Gastrocnemius medialis (tissue), 4 donors: ENCODE measurements around the gene PRSS8. TPM values are rescaled to one million over a fixed set of nuclear protein-coding genes. Genes with fewer than 3 reads are reported as not detected.

Experiments
- ATAC-seq, 2 donors: fragments of 150-250 bp; one replicate each; pipeline ENCODE4 v1.9.1; 2016
- DNase-seq, 2 donors: peaks; one replicate each; pipeline ENCODE4 v3.0.0-alpha.2; 2019
- H3K27ac ChIP-seq, 4 donors: fragments of 200-600 bp; sonication (generic); 1 replicate in 1 of 4; 2 replicates in 3 of 4; pipeline ENCODE4 v1.5.1; 2016 to 2018; ENCODE audit warnings: mild to moderate bottlenecking in 2 of 4, moderate library complexity in 1 of 4
- H3K27me3 ChIP-seq, 3 donors: fragments of 200-600 bp; sonication (generic) in 2 of 3; 1 replicate in 1 of 3; 2 replicates in 2 of 3; pipeline versions ENCODE4 v1.5.1 to v1.6.0; 2016 to 2019; ENCODE audit warnings: mild to moderate bottlenecking in 1 of 3, moderate library complexity in 1 of 3
- H3K36me3 ChIP-seq, 2 donors: fragments of 200-600 bp; sonication (generic) in 1 of 2; one replicate each; pipeline ENCODE4 v1.5.1; 2017 to 2018
- H3K4me1 ChIP-seq, 2 donors: fragments of 200-600 bp; sonication (generic) in 1 of 2; one replicate each; pipeline ENCODE4 v1.5.1; 2016 to 2017; ENCODE audit warnings: mild to moderate bottlenecking in 2 of 2
- H3K4me3 ChIP-seq, 4 donors: fragments of 200-600 bp; sonication (generic) in 3 of 4; 1 replicate in 1 of 4; 2 replicates in 3 of 4; pipeline ENCODE4 v1.5.1; 2016 to 2019; ENCODE audit warnings: mild to moderate bottlenecking in 2 of 4
- H3K9me3 ChIP-seq, 3 donors: fragments of 200-600 bp; sonication (generic) in 2 of 3; 1 replicate in 1 of 3; 2 replicates in 2 of 3; pipeline ENCODE4 v1.5.1; 2016 to 2019
- POLR2A ChIP-seq, 2 donors: fragments of 450-650 bp; IDR thresholded peaks; one replicate each; pipeline ENCODE4 v1.6.1; 2017; ENCODE audit warnings: antibody characterized with exemption in 2 of 2, mild to moderate bottlenecking in 2 of 2, moderate library complexity in 2 of 2
- in situ Hi-C, 4 donors: fragments of 200-750 bp; cut with MboI; loops; one replicate each; pipeline versions ENCODE4 v1.15.0 to v1.8.0; 2017; ENCODE audit warnings: low sequenced_read_pairs in 4 of 4
- intact Hi-C: fragments of 100-400 bp; cut with DNase I; formaldehyde crosslinking; loops from one replicate; pipeline ENCODE4 v1.15.1; 2023; ENCODE audit warnings: low total_unique reads
- total RNA-seq, 4 donors: library from RNA; depleted of rRNA; stranded (reverse); fragments of >200 nt; gene quantifications; one replicate each; pipeline versions ENCODE4 v1.1.0 to v1.2.3, GENCODE V29; 2016
- TF ChIP-seq, protein P1 (sequence below), 5 experiments: fragments of 450-650 bp in 3 of 5; fragments of 200-600 bp in 2 of 5; sonication (generic) in 2 of 5; IDR thresholded peaks in 4 of 5; conservative IDR thresholded peaks in 1 of 5; 1 replicate in 4 of 5; 2 replicates in 1 of 5; pipeline ENCODE4 v1.5.1; 2016 to 2019; ENCODE audit warnings: antibody characterized with exemption in 5 of 5, mild to moderate bottlenecking in 3 of 5, moderate library complexity in 3 of 5

The PRSS8 gene
- total RNA-seq, 4 donors from 2014 or later: 0.24 to 1.2 TPM; not detected in 2

DNA sequence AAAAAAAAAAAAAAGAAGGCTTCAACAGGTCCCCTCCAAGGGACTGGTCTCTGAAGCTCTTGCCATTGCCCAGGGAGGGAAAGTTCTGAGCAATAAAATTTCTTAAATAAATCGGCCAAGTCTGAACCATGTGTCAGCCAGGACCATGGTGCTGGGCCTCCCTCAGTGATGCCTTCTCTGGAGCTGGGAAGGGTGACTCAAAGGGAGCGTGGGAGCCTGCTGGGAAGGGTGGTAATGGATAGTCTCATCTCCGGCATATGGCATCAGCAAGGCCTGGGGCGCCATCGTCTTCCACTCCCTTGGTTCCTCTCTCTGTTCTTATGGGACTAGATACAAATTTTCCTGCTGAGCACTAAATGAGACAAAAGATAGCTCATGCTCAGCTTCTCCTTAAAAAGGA, 43.2 kb downstream of the PRSS8 start:
- intact Hi-C loops (no loop called here), in situ Hi-C loops (loop anchor here in 2 of 4 donors (10.0 to 25.0 kb wide), 2 partner anchors 62 to 105 kb away; partner anchors contain the start of genes HSD3B7 (in 1 of the 2) and PRSS36 (in 1 of the 2))
- no peaks in the 10 kb centered on the region for H3K9me3 ChIP-seq
- ATAC-seq (no peak), DNase-seq (no peak)
- H3K4me3 ChIP-seq: no peak overlapping the region
- peaks cover 8 to 13% of the 10 kb centered on the region in 2 donors for H3K4me1 ChIP-seq
- H3K36me3 ChIP-seq: peaks cover 0 to 10% of the 10 kb centered on the region in 2 donors
- TF ChIP-seq, protein P1, sequence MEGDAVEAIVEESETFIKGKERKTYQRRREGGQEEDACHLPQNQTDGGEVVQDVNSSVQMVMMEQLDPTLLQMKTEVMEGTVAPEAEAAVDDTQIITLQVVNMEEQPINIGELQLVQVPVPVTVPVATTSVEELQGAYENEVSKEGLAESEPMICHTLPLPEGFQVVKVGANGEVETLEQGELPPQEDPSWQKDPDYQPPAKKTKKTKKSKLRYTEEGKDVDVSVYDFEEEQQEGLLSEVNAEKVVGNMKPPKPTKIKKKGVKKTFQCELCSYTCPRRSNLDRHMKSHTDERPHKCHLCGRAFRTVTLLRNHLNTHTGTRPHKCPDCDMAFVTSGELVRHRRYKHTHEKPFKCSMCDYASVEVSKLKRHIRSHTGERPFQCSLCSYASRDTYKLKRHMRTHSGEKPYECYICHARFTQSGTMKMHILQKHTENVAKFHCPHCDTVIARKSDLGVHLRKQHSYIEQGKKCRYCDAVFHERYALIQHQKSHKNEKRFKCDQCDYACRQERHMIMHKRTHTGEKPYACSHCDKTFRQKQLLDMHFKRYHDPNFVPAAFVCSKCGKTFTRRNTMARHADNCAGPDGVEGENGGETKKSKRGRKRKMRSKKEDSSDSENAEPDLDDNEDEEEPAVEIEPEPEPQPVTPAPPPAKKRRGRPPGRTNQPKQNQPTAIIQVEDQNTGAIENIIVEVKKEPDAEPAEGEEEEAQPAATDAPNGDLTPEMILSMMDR (IDR thresholded peaks at IDR 0.05 in 4 of 5, conservative IDR thresholded peaks at IDR 0.05 in 1 of 5): no peak
- no peak for TF ChIP-seq POLR2A (IDR thresholded peaks at IDR 0.05)
- no peaks in the 10 kb centered on the region for H3K27me3 ChIP-seq
- no peak overlapping the region for H3K27ac ChIP-seq

DNA sequence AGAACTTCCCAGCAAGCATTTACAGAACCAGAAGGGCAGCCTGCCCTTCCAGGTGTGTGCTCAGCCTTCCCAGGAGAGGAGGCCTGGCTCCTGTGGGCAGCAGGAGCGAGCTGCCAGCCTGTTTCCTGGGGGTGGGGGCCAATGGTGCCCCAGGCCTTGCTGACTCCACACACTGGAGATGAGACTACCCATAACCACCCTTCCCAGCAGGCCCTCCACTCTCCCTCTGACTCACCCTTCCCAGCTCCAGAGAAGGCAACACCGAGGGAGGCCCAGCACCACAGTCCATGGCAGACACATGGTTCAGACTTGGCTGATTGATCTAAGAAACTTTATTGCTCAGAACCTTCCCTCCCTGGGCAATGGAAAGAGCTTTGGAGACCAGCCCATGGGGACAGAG, 45.0 kb downstream of the PRSS8 start:
- no peak for DNase-seq

DNA sequence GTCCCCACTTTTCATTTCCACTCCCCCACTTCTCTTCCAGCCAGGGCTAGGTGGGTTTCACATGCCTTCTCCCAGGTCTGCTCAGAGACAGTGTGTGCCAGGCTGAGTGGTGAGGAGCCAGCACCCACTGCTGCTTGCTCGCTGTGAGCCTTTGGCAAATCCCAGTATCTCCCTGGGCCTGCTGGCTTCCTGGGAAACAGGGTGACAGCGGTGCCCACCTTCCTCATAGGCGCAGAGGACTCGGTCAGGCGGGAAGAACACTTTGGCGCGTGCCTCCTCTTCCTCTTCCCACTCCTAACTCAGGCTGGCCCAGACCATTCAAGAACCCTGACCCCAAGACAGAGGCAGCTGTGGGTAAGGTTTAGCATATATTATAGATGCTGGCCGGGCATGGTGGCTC, 46.3 kb downstream of the PRSS8 start:
- H3K4me3 ChIP-seq: no peak overlapping the region
- DNase-seq (no peak), ATAC-seq (no peak)
- peaks cover 0 to 10% of the 10 kb centered on the region in 2 donors for H3K36me3 ChIP-seq
- H3K9me3 ChIP-seq: no peaks in the 10 kb centered on the region
- TF ChIP-seq, protein P1 (IDR thresholded peaks at IDR 0.05 in 4 of 5, conservative IDR thresholded peaks at IDR 0.05 in 1 of 5): no peak
- no peak for TF ChIP-seq POLR2A (IDR thresholded peaks at IDR 0.05)
- peaks cover 8 to 13% of the 10 kb centered on the region in 2 donors for H3K4me1 ChIP-seq
- H3K27me3 ChIP-seq: no peaks in the 10 kb centered on the region
- intact Hi-C loops: no loop called here
- H3K27ac ChIP-seq: no peak overlapping the region
- in situ Hi-C loops: loop anchor here in 1 of 4 donors (25.0 kb wide), 1 partner anchor 102 kb away; the partner anchor contains the start of gene HSD3B7

More for the DNA sequence above, 45.0 kb downstream of the PRSS8 start:
- peaks cover 8 to 13% of the 10 kb centered on the region in 2 donors for H3K4me1 ChIP-seq
- no peak for ATAC-seq
- no peak overlapping the region for H3K4me3 ChIP-seq
- H3K27ac ChIP-seq: no peak overlapping the region
- no peaks in the 10 kb centered on the region for H3K9me3 ChIP-seq
- in situ Hi-C loops: loop anchor here in 2 of 4 donors (10.0 to 25.0 kb wide), 2 partner anchors 64 to 103 kb away; partner anchors contain the start of genes HSD3B7 (in 1 of the 2) and PRSS36 (in 1 of the 2)
- TF ChIP-seq, protein P1 (IDR thresholded peaks at IDR 0.05 in 4 of 5, conservative IDR thresholded peaks at IDR 0.05 in 1 of 5): no peak
- peaks cover 0 to 10% of the 10 kb centered on the region in 2 donors for H3K36me3 ChIP-seq
- intact Hi-C loops: no loop called here
- H3K27me3 ChIP-seq: no peaks in the 10 kb centered on the region

DNA sequence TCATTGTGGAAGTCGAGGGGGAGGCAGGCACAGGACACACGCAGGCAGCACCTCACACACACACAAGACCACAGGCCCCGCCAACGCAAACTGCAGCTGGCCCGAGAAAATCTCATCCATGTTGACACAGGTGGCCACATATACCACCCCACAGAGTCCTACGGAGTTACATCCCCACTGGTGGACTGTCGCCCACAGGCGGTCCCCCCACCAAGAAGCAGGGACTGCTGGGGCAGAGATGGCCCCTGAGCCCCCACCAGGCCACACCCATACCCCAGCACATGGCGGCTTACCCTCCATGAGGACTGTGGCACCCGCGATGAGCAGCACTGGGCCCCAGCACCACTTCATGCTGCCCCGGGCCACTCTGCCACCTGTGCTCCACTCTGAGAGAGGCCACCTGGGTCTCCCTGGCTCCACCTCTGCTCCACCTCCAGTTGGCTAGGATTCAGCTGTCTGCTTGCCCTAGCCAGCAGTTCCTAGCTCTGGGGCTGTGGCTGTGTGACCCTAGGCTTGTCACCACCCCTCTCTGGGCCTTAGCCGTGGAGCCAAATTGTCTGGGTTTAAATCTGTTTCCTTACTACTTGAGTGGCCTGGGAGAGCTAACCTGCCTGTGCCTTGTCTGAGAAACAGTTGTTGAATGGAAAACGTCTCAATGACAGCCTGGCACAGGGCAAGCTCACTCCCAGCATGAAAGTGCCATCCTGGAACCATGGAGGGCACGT, 46.9 kb downstream of the PRSS8 start, which contains the start of gene PRSS53:
PRSS53 (minus strand) TSS at position 485 of the 725 bp plus-strand sequence; CDS start at position 351, 134 bp downstream.
- TF ChIP-seq POLR2A (IDR thresholded peaks at IDR 0.05): no peak
- TF ChIP-seq, protein P1 (IDR thresholded peaks at IDR 0.05 in 4 of 5, conservative IDR thresholded peaks at IDR 0.05 in 1 of 5): no peak
- no peaks in the 10 kb centered on the region for H3K27me3 ChIP-seq
- H3K9me3 ChIP-seq: no peaks in the 10 kb centered on the region
- no peak within 1 kb of the TSS for H3K27ac ChIP-seq
- no peak for ATAC-seq
- H3K36me3 ChIP-seq: peaks cover 0 to 10% of the 10 kb centered on the region in 2 donors
- in situ Hi-C loops: loop anchor here in 1 of 4 donors (25.0 kb wide), 1 partner anchor 101 kb away; the partner anchor contains the start of gene HSD3B7
- H3K4me1 ChIP-seq: peaks cover 4 to 8% of the 10 kb centered on the region in 2 donors
- no peak within 1 kb of the TSS for H3K4me3 ChIP-seq
- intact Hi-C loops: no loop called here
- no peak for DNase-seq
